Stimulated activated CD8-positive, alpha-beta memory T cell treated with anti-CD3 and anti-CD28 coated beads, Interleukin-12 subunit alpha, Interleukin-12 subunit beta, amount 100 ng/mL, for 24 hours (primary cell): Measurements from ENCODE around the gene GRAMD1A.
"Not testable (repeated sequence)": the region's sequence is repeated elsewhere in the genome, so short reads cannot be mapped to it uniquely, and the experiment has no call there.

ENCODE experiments used
- DNase-seq: peaks from one replicate; pipeline ENCODE4 v3.0.0-alpha.2; 2020; ENCODE audit errors: extremely low read depth

The GRAMD1A gene

GRCh38 chr19:35002037-35002535, 2.0 kb downstream of the GRAMD1A start:
- no peak for DNase-seq

DNA sequence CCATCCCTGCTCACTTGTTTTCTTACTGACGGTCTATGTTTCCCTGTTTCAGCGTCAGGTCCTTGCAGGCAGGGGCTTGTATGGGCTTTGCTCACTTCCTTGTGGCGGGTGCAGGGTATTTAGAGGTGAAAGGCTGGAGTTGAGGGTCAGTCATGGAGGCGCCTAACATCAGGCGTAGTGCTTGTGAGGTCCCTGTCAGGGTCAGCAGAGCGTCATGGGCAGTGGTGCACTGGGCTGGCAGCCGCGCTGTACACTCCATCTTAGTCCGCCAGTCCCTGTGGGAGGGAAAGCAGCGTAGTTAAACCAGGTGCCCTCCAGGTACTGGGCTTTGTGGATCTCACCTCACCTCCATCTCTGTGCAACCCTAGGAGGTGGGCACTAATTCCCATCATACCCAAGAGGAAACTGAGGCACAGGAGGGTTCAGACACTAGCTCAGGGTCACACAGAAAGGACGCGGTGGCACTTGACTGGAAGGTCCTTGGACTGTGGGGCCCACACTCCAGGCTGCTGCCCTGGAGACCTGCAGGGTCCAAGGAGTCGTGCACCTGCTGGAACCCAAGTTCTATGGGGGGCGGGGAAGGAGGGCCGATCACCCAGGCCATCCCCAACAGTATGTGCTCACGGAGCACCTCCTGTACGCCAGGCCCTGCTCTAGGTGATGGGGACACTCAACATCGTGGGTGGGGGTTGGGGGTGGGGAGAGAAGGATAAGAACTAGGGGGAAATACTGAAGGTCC, 4.6 kb downstream of the GRAMD1A start:
- no peak for DNase-seq

DNA sequence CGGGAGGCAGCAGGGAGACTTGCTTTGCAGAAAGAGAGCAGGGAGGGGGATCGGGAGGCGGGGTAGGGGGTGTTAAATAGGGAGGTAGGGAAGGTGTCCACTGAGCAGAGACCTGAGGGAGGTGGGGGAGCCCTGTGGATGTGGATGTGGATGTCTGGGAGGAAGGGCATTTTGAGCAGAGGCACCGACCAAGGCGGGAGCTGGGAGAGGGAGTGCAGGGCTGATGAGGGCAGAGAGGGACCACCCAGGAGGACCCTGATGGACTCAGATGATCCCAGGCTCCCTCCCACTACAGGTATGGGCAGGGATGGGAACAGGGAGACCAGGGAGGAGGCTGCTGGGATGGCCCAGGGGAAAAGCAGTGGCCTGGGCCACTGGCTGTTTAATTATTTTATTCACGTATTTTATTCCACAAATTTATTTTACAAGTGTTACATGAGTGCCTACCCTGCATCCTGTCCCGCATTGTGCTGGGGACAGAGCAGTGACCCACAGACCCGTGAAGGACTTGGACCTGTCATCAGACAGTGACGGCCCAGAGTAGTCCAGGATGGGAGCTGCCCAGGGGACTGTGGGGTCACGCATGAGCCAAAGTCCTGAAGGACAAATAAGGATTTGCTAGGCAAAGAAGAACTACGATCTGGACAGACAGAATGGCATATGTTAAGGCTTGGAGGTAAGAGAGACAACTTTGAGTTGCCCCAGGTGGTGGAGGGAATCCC, 5.3 kb downstream of the GRAMD1A start:
- DNase-seq = no peak

DNA sequence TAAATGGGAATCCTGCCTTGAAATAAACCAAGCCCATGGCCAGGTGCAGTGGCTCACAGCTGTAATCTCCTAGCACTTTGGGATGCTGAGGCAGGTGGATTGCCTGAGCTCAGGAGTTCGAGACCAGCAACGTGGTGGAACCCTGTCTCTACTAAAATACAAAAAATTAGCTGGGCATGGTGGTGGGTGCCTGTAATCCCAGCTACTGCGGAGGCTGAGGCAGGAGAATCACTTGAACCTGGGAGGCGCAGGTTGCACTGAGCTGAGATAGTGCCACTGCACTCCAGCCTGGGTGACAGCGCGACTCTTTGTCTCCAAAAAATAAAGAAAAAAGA, 5.9 kb downstream of the GRAMD1A start:
- DNase-seq = not testable (repeated sequence)

GRCh38 chr19:35006342-35006998, 6.3 kb downstream of the GRAMD1A start:
- DNase-seq = no peak

DNA sequence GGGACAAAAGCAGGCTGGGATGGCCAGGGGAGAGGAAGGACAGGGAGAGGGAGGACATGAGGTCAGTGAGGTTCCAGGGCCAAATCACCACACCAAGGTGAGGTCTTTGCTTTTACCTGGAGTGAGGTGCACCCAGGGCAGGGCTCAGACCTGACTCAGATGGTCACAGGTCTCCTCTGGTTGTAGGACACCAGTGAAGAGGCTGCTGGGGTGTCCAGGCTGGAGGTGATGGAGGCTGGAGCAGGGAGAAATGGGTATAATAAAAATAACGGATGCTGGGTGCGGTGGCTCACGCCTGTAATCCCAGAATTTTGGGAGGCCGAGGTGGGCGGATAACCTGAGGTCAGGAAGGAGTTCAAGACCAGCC, 6.9 kb downstream of the GRAMD1A start:
- no peak for DNase-seq

GRCh38 chr19:35007427-35007826, 7.3 kb downstream of the GRAMD1A start:
- DNase-seq = not testable (repeated sequence)

- DNase-seq = no peak
These were observed 8.8 kb downstream of the GRAMD1A start for GRCh38 chr19:35008891-35009341.

GRCh38 chr19:35009424-35010415, 9.6 kb downstream of the GRAMD1A start:
- DNase-seq = no peak

DNA sequence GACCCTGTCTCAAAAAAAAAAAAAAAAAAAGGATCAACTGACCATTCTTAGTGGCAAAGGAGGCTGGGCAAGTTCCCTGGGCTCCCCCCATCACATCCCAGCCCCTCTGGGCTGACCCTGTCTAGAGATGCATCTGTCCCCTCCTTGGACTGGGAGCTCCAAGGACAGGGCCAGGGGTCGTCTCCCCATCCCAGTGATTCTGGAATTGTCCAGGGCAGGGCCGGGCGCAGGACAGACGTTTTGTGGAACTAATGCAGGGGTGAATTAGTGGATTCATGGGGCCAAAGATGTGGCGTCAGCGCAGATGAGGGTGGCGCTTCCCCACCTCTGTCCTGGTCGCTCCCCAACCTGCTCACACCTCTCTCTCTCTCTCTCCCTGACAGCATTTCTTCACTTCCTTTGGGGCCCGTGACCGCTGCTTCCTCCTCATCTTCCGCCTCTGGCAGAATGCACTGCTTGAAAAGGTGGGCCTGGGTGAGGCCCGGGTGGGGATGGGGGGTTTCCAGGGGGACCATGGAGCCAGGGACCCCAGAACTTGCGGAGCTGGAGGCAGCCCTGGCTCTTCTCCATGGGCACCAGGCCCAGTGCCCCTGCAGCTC, 11.1 kb downstream of the GRAMD1A start:
- no peak for DNase-seq

DNA sequence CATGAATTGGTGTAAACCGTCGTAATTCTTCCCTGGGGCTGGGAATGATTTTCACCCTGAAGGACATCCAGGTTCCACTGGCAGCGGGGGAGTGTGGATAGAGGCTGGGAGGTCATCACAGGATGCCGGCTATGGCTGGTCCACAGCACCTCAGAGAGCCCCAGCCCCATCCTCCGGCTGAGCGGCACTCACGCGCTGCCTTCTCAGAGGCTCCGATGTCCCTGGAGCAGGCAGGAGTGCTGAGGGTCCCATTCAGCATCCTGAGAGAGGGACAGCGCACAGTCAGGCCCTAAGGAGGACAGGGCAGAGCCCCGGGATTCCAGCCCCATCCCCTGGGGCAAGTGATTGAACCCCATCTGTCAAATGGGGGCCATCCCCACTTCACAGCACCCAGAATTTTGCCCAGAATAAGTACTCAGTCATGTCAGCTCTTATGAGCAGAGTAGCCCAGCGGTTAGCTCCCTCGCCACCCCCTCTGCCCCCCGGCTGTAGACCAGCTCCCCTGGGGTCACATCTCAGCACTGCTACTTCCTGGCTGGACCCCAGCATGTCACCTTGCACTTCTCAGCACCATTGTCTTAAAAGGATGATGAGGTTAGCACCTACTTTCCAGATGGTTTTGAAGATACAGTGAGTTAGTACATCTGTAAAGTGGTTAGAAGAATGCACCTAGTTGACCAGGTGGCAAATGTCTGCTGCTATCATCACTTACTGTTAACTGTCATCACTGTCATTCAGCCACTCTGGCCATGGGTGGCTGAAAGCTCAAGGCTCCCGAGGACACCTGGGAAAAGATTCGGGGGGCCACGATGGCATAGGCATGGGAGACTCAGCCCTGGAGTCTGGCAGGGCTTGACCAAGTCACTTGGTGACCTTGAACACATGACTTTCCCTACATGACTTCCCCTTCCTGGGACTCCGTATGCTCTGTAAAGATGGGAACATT, 11.9 kb downstream of the GRAMD1A start:
- DNase-seq = no peak

DNA sequence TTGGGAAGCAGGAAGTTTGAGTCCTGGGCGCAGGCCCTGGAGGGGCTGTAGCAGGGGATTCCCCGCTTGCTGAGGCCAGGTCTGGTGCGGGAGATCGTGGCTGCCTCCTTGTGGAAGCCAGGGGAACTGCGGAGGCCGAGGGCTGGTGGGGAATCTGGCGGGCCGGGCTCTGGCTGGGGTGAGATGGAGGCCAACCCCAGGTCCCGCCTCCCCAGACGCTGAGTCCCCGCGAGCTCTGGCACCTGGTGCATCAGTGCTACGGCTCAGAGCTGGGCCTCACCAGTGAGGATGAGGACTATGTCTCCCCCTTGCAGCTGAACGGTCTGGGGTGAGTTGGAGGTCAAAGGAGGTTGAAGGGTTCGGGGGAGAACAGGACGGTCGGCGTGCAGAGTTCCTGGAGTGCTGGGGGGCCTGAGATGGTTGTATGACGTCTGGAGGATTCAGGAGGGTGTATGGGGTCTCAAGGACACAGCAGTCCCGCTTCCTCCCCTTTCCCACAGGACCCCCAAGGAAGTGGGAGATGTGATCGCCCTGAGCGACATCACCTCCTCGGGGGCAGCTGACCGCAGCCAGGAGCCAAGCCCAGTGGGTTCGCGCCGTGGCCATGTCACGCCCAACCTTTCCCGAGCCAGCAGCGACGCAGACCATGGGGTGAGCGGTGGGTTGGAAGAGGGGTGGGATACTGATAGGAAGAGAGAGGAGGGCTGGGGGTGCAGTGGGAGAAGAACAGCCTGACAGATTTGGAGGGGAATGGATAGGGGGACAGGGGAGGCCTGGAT, 13.1 kb downstream of the GRAMD1A start:
- DNase-seq = peak; percentile 51

- DNase-seq = no peak
These were observed 14.0 kb downstream of the GRAMD1A start for GRCh38 chr19:35013820-35014754.

- not testable (repeated sequence) for DNase-seq
These were observed 14.7 kb downstream of the GRAMD1A start for GRCh38 chr19:35014774-35015173.

DNA sequence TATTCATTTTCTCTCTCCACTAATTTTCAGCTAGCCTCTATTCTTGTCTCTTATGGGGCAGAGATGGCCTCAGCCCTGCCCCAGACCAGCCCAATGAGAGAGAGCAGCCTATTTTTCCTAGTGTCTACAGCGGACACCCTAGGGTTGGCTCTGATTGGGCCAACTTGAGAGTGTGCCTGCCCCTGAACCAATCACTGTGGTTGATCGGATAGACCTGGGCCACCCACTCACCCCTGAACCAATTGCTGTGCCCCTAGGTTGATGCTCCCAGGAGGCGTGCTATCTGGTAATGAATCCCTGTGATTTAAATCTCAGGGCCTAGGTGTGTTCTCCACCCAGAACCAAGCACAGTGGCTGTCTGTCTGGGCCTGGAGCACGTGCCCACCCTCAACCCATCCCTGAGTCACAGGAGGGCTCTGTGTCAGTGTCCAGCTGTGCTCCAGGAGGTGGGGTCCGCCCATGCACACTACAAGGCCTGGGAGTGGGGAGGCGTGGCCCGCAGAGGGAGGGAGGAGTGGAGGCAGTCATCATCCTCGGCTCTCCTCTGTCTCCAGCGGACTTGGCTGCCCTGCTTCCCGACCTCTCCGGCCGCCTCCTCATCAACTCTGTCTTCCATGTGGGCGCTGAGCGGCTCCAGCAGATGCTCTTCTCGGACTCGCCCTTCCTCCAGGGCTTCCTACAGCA, 15.3 kb downstream of the GRAMD1A start:
- DNase-seq = no peak

GRCh38 chr19:35015954-35016351, 15.8 kb downstream of the GRAMD1A start:
- DNase-seq = no peak

DNA sequence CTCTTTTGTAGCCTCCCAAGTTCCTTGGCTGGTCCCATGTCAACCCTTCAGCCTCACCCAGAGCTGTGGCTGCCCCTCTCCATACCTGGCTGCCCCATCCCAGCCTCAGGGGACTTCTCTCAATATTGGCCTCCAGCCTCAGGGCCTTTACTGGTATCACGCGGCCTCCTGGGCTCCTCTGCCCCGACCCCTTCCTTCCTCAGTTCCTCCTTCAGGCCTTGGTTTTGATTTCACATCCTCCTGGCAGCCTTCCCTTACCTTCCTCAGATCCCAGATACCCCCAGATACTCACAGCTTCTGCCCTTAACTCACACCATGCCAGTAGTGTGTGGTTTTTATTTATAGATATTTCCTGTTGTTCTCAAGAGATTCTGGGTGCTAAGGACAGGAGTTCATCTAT, 17.4 kb downstream of the GRAMD1A start:
- DNase-seq = no peak
